GM19395 (cell line): ENCODE results near the gene IGFL3.
"Not testable (repeated sequence)": the region's sequence is repeated elsewhere in the genome, so short reads cannot be mapped to it uniquely, and the experiment has no call there.

Source experiments
- ATAC-seq: cut with Tn5 transposase; IDR thresholded peaks from one replicate; pipeline ENCODE4 v1.9.1; 2021; ENCODE audit warnings: mild to moderate bottlenecking, moderate library complexity; ENCODE audit not compliant: unreplicated experiment

The IGFL3 gene

GRCh38 chr19:46126086-46126580 lies 1.6 kb upstream of the IGFL3 start:
- ATAC-seq: no peak

- no peak for ATAC-seq
These were observed 959 bp upstream of the IGFL3 start for GRCh38 chr19:46125447-46125846.

- ATAC-seq: no peak
These were observed 6.4 kb downstream of the IGFL3 start for GRCh38 chr19:46118136-46118535.

GRCh38 chr19:46116121-46116520 lies 8.4 kb downstream of the IGFL3 start:
- no peak for ATAC-seq

- ATAC-seq: no peak
These were observed 8.9 kb downstream of the IGFL3 start for GRCh38 chr19:46115396-46116106.

GRCh38 chr19:46113726-46114125 lies 10.8 kb downstream of the IGFL3 start:
- no peak for ATAC-seq

GRCh38 chr19:46112527-46112926 lies 12.0 kb downstream of the IGFL3 start:
- ATAC-seq: no peak

- ATAC-seq: no peak
These were observed 13.1 kb downstream of the IGFL3 start for GRCh38 chr19:46111376-46111775.

GRCh38 chr19:46109876-46110275 lies 14.6 kb downstream of the IGFL3 start:
- ATAC-seq: no peak

- no peak for ATAC-seq
These were observed 17.1 kb downstream of the IGFL3 start for GRCh38 chr19:46107371-46107770.

- ATAC-seq: not testable (repeated sequence)
These were observed 22.2 kb downstream of the IGFL3 start for GRCh38 chr19:46102333-46102732.

GRCh38 chr19:46101293-46101692 lies 23.2 kb downstream of the IGFL3 start:
- no peak for ATAC-seq

- ATAC-seq: no peak
These were observed 24.1 kb downstream of the IGFL3 start for GRCh38 chr19:46100344-46100743.

GRCh38 chr19:46090444-46090843 lies 34.0 kb downstream of the IGFL3 start:
- no peak for ATAC-seq

GRCh38 chr19:46089432-46089831 lies 35.1 kb downstream of the IGFL3 start:
- no peak for ATAC-seq

GRCh38 chr19:46088101-46088500 lies 36.4 kb downstream of the IGFL3 start:
- ATAC-seq: no peak

GRCh38 chr19:46085888-46086287 lies 38.6 kb downstream of the IGFL3 start:
- no peak for ATAC-seq

- ATAC-seq: no peak
These were observed 41.8 kb downstream of the IGFL3 start for GRCh38 chr19:46082728-46083050.

- ATAC-seq: no peak
These were observed 42.4 kb downstream of the IGFL3 start for GRCh38 chr19:46081928-46082727.

- ATAC-seq: no peak
These were observed 43.9 kb downstream of the IGFL3 start for GRCh38 chr19:46080561-46080960.

- no peak for ATAC-seq
These were observed 44.9 kb downstream of the IGFL3 start for GRCh38 chr19:46079576-46079975.
